Right ventricle myocardium inferior (tissue), 1 donor: ENCODE measurements around the gene PET100. TPM values are rescaled to one million over a fixed set of nuclear protein-coding genes. Genes with fewer than 3 reads are reported as not detected.

Experiments
- ATAC-seq: fragments of 200-7000 bp; cut with Tn5 transposase; one replicate; pipeline ENCODE4 v1.9.1; 2020; ENCODE audit warnings: mild to moderate bottlenecking, moderate library complexity
- DNase-seq: peaks from one replicate; pipeline ENCODE4 v3.0.0; 2021; ENCODE audit errors: missing footprints
- intact Hi-C: fragments of 100-400 bp; cut with DNase I; formaldehyde crosslinking; loops from one replicate; pipeline ENCODE4 v1.11.0; 2022
- total RNA-seq: library from RNA; stranded (reverse); fragmentation: NEBNext Ultra II Directional; extraction: Animal tissue kit (Norgen Biotek cat#: 25700); gene quantifications from one replicate; pipeline ENCODE4 v1.2.1, GENCODE V29; 2021
- donor health status: DM: no; HTN: yes; CAD: no; lungs with severe emphysema.

Gene PET100
- total RNA-seq, 1 donor from 2014 or later = 205 TPM

DNA sequence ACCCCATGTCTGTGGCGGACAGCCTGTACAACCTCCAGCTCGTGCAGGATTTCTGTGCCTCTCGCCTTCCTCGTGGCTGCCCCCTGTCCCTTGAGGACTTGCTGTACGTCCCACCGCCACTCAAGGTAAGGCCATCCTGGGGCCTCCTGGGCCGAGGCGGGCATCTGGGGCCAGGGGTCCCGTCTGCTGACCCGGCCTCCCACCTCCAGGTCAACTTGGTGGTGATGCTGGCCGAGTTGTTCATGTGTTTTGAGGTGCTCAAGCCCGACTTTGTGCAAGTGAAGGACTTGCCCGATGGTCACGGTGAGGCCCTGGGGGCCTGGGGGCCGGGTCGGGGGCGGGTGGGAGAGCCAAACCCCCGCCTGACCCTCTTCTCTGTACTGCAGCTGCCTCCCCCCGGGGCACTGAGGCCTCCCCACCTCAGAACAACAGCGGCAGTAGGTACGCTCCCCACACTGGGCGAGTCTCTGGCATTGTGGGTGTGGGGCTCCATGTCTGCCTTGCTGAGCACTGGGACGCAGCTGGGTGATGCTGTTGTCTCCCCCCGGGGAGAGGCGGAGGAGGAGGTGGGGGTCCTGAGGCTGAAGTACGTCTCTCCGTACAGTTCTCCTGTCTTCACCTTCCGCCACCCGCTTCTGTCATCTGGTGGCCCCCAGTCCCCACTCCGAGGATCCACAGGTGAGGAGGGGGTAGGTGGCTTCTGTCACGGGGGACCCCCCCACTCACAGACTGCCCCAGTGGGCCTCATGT lies 18.9 kb upstream of the PET100 start:
- intact Hi-C loops = no loop called here
- no peak for ATAC-seq
- DNase-seq = no peak

DNA sequence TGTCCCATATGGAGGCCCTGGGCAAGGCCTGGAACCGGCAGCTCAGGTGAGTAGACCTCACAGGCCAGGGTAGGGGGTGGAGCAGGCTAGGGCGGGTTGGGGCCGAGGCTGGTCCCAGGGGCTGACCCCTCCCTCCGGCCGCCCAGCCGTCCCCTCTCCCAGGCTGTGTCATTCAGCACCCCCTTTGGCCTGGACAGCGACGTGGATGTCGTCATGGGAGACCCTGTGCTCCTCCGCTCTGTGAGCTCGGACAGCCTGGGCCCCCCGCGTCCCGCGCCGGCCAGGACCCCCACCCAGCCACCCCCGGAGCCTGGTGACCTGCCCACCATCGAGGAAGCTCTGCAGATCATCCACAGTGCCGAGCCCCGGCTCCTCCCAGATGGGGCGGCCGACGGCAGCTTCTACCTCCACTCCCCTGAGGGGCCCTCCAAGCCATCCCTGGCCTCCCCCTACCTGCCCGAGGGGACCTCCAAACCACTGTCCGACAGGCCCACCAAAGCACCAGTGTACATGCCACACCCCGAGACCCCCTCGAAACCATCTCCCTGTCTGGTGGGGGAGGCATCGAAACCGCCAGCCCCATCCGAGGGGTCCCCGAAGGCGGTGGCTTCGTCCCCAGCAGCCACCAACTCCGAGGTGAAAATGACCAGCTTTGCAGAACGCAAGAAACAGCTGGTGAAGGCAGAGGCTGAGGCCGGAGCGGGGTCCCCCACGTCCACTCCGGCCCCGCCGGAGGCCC lies 17.9 kb upstream of the PET100 start:
- ATAC-seq = no peak

DNA sequence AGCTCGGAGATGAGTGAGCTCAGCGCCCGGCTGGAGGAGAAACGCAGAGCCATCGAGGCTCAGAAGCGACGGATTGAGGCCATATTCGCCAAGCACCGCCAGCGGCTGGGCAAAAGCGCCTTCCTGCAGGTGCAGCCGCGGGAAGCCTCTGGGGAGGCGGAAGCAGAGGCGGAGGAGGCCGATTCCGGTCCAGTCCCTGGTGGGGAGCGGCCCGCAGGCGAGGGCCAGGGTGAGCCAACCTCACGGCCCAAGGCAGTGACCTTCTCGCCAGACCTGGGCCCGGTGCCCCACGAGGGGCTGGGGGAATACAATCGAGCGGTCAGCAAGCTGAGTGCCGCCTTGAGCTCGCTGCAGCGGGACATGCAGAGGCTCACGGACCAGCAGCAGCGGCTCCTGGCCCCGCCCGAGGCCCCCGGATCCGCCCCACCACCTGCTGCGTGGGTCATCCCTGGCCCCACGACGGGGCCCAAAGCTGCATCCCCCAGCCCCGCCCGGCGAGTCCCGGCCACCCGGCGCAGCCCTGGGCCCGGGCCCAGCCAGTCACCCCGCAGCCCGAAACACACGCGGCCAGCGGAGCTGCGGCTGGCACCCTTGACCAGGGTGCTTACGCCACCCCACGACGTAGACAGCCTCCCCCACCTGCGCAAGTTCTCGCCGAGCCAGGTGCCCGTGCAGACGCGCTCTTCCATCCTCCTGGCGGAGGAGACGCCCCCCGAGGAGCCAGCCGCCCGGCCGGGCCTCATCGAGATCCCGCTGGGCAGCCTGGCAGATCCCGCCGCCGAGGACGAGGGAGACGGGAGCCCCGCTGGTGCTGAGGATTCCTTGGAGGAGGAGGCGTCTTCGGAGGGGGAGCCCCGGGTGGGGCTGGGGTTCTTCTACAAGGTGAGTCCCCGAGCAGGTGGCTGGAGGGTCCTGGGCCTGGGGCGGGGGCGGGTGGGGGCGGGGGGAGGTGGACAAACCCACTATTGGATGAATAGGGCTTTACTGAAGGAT lies 17.0 kb upstream of the PET100 start:
- intact Hi-C loops = no loop called here
- DNase-seq = no peak
- ATAC-seq = no peak

More for the DNA sequence above, 17.9 kb upstream of the PET100 start:
- intact Hi-C loops = no loop called here
- no peak for DNase-seq

DNA sequence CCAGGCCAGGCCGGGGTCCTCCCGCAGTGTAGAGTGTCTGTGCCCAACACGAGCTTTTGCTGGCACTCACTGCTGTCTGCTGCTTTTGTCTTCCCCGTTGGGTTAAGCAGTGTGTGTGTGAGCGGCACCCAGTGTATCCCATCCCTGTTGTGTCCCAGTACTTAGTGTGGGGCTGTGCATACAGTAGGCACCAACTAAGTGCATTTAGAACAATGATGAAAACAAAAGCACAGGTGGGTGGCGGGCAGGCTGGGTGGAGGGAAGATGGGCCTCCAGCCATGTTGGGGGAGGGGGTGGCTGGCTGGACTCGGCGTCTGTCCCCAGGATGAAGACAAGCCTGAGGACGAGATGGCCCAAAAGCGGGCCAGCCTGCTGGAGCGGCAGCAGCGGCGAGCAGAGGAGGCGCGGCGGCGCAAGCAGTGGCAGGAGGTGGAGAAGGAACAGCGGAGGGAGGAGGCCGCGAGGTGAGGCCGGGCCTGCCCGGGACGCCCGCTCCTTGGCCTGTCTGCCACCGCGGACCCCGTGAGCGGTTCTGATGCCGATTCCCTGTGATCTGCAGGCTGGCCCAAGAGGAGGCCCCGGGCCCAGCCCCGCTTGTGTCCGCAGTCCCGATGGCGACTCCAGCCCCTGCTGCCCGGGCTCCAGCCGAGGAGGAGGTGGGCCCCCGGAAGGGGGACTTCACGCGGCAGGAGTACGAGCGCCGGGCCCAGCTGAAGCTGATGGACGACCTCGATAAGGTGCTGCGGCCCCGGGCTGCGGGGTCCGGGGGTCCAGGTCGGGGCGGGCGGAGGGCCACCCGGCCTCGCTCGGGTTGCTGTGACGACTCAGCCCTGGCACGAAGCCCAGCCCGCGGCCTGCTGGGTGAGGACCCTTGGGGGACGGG lies 14.5 kb upstream of the PET100 start:
- intact Hi-C loops = no loop called here
- ATAC-seq (no peak), DNase-seq (no peak)

DNA sequence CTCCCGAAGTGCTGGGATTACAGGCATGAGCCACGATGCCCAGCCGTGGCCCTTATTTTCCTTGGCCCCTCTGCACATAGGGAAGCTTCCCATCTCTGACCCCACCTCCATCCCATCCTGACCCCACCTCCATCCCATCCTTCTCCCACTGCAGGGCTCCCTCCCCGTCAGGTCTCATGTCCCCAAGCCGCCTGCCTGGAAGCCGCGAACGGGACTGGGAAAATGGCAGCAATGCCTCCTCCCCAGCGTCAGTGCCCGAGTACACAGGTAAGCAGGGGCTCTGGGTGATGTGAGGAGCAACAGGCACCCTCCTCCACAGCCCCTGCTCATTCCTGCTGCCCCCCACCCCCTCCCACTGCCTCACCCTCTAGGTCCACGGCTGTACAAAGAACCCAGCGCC lies 12.4 kb upstream of the PET100 start:
- intact Hi-C loops = no loop called here
- ATAC-seq = no peak
- DNase-seq = no peak

DNA sequence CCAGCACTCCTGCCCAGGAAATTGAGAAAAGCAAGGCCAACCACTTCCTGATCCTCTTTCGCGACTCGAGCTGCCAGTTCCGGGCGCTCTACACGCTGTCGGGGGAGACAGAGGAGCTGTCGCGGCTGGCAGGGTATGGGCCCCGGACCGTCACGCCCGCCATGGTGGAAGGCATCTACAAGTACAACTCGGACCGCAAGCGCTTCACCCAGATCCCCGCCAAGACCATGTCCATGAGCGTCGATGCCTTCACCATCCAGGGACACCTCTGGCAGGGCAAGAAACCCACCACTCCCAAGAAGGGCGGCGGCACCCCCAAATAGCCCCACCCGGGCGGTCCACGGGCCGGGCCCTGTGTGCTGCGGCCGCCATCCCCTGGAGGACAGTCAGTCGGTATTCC lies 11.9 kb upstream of the PET100 start:
- no peak for DNase-seq

DNA sequence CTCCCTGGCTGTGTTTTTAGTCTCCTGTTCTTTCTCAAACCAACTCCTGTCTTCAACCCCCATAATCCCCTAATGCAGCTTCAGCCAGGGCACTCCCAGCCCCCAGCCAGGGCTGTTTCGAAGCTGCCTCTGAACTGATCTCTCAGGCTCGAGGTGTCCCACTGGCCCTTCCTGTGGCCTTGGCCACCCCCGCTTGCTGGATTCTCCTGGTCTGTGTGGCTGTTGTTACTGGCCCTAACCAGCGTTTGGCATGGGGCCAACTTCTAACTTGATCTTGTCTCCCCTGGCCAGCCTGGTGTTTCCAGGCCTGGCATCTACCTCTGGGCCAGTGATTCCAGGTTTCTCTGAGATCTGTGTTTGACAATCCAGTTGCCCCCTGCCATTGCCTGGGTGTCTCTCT lies 11.2 kb upstream of the PET100 start:
- intact Hi-C loops = no loop called here
- DNase-seq = no peak

More for the DNA sequence above, 11.9 kb upstream of the PET100 start:
- intact Hi-C loops = no loop called here
- ATAC-seq = no peak

DNA sequence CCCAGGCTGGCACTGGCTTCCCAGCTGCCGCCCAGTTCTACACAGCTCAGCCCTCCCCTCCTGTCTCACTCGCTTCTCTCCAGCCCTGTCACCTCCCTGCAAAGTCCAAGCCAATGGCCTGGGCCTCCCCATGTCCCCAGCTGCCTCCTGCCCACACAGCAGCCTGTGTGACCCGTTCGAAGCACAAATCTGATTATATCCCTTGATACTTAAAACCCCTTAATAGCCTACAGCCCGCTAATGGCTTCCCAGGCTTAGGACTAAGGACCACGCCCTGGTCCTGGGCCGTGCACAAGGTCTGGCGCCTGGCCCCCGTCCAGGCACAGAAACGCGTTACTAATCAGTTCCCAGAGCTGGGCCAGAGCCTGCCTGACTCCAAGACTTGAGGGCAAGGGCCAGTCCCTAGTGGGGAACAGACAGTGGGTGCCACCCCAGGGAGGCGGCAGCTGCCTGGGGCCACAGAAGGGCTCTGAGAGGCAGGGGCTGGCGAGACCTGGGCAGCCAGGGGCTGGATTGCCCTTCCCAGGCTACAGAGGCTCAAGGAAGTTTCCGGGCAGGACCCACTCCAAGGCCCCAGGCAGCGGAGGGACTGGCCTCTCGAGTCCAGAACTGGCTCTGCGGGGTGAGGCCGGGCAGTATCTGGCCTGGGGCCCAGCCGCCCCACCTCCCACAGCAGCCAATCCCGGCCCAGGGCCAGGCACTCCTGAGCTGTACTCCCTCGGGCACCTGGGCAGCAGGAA lies 10.7 kb upstream of the PET100 start:
- DNase-seq (no peak), ATAC-seq (no peak)
- intact Hi-C loops = no loop called here

More for the DNA sequence above, 11.2 kb upstream of the PET100 start:
- ATAC-seq = no peak

DNA sequence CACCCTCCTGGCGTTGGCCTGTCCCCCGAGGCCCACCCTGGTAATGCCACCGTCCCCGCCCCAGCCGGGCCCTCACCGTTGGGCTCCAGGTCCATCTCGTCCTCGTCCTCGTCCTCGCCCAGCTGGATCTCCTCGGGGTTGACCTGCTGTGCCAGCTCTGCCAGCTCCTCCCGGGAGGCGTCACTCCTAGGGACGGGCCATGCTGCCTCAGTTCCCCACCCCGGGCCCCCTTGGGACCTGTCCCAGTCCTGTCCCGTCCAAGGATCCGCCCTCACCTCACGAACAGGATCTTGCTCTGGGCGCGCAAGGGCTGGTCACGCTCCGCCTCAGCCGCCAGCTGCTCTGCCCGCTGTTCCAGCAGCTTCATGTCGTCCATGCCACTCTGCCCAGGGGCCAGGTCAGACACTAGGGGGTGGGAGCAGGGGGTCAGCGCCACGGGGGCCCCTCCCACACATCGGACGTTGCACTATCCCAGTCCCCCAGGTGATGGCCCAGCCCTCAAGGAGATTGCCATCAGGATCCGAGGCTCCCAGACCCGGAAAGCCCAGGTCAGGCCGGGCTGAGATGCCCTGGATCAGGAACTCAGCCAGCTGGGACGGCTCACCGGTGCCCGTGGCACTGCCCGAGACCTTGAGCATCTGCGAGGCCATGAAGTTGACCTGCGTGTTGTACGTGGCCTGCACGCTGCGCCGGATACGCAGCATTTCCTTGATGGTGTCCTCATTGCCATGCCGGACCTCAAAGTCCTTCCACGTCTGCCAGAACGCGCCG lies 9.7 kb upstream of the PET100 start:
- DNase-seq (no peak), ATAC-seq (no peak)
- intact Hi-C loops = no loop called here

DNA sequence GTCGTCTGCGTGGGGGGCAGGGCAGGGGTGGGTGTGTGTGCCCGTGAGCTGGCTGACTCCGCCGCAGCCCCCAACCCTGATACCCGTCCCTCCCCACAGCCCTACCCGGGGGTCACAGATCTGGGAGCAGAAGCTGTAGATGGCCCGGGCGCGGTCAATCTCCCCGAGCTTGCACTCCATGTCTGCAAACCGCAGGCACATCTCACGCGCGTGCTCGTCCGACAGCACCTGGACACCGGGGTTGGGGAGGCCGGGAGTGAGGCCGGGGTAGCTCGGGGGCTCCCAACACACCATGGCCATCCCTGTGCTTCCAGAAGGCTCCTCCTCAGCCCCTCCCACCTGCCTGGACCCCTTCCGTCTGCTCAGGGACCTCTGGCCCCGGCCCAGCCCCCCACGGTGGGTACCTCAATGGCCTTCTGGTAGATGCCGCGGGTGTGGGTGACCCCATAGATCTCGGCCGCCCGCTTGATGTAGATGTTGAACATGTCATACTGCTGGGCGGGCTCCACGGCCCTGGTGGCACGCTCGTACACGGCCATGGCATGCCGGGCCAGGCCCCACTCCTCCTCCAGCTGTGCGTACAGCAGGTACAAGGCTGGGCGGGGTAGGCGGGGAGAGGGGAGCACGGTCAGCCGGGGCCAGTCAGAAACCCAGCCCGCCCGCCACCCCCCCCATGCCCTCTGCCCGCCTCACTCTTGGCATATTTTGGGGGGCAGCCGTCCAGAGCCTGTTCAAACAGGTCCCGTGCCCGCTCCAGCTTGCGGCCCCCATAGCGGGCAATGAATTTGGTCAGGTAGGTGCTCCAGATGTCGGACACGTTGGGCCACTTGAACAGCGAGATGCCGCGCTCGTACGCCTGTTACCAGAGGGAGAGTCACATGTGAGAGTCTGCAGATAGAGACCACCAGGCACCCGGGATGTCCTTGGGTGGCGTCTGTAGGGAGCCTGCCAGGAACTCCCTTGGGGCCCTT lies 8.9 kb upstream of the PET100 start:
- no peak for DNase-seq
- no peak for ATAC-seq
- intact Hi-C loops = no loop called here

DNA sequence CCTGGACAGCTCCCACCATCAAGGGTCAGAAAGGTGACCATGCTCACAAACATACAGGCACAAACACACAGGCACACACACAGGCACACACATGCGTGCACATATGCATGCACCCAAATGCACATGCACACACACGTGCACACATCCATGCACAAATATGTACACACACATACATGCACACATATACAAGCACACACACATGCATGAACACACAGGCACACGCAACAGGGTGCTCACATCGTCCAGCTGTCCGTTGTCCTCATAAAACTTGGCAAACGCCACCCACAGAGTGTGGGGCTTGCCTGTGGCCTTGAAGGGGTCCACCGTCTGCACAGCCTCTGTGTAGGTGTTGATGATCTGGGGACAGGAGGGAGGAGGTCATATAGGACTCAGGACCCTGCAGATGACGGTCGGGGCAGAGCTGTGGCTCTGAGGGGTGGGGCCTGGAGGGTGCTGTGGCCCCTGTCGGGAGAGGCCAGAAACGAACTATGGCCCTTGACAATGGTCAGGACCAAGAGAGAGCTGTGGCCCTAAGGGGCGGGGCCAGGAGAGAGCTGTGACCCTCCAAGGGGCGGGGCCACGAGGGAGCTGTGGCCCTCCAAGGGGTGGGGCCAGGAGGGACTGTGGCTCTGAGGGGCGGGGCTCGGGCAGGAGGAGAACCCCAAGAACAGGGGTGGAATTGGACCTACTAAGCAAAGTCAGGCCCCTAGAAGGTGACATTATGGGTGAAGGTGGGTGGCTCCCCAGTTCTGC lies 6.5 kb upstream of the PET100 start:
- intact Hi-C loops = no loop called here
- no peak for ATAC-seq
- no peak for DNase-seq

DNA sequence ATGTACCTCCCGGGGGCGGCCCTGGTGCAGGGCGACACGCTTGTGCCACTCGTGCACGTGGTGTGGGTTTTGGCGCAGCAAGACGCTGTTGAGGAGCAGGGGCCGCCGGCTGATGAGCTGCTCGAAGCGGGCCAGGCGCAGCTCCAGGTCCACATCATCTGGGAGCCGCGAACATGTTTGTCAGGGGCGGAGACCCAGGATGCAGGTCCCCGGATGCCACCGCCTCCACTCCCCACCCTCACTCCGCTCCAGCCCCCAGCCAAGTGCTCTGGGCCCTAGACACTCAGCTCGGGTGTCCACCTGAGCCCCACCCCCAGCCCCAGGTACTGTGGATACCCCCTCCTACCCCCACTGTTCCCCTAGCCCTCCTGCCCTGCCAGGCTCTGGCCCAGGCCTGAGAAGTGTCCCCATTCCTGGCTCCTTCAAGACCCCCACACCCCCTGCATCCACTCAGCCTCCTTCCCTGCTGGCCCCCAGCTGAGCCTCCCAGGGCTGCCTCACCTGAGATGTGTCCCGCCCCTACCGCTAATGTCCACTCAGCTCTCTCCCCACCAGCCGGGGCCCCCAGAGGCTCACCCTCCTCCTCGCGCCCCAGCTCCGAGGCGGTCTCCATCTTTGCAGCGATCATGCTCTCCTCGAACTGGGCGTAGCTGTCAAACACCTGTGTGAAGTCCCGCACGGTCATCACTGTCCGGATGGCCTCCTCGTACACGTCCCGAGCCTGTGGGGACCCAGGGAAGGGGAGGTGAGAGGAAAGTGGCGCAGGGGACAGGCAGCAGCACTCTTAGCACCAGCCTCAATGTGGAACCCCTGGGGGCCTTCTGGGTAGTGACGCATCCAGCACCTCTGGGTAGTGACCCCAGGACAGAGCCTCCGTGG lies 5.6 kb upstream of the PET100 start:
- DNase-seq (no peak), ATAC-seq (no peak)
- intact Hi-C loops = no loop called here

DNA sequence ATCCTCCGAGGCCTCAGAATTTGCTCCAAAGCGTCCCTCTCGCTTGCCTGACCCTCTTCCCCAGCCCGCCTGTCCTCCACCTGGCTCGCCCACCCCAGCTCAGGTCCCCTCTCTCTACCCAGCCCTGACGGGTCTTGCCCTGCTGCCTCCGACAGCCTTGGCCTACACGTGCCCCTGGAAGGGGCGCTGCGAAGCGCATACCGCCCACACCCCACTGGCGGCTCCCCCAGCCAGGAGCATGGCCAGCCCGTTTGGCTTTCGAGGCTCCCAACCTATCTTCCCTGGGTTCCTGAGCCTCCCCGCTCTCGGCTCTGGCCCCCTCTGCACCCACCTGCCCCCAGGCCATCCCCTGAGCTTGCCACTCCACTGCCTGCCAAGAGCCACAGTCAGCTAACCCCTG lies 4.8 kb upstream of the PET100 start:
- intact Hi-C loops = loop anchor here (5.0 kb wide), 1 partner anchor 88 kb away; the partner anchor contains the start of gene PNPLA6
- ATAC-seq (no peak), DNase-seq (peak; percentile 25)

DNA sequence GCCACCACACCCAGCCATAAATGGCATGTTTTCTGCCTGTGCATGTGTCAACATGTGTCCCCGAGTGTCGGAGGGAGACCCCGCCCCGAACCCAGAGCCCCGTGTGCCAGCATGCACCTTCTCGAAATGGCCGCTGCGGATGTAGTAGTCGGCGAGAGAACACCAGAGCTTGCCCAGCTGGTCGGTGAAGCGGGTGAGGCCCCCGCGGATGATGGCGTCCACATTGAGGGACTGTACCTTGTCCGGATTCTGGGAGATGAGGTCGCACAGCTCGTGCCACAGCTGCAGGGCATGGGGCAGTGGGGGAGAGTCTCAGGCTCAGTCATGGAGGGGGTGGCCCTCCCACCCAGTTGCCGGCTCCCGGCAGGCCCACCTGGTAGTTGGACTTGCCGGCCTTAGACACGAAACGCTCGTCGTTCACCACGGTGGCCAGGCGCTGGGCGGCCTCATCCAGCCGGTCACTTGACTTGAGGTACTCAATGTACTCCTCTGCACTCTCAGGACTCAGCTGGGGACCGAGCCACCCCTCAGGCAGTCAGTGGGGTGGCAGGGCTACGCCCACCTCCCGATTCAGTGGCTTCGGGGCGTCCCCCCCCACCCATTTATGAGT lies 3.7 kb upstream of the PET100 start:
- intact Hi-C loops = loop anchor here (5.0 kb wide), 1 partner anchor 89 kb away; the partner anchor contains the start of gene PNPLA6
- DNase-seq = no peak
- ATAC-seq = no peak
